Measurements from ENCODE around the gene OR10V1.
"Not testable (repeated sequence)": the region's sequence is repeated elsewhere in the genome, so short reads cannot be mapped to it uniquely, and the experiment has no call there.

OR10V1 gene

DNA sequence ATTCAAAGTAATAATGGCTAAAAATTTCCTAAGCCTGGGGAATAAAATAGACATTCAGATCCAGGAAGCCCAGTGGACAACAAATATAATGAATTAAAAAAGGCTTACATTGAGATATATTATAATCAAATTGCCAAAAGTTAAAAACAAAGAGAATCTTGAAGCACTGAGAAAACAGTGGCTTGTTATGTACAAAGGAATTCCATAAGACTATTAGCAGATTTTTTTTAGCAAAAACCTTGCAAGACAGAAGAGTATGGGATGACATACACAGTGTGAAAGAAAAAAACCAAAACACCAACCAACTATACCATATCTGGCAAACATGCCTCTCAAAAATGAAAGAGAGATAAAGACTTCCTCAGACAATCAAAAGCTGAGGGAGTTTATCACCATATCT lies 20.7 kb downstream of the OR10V1 start:
- Mint-ChIP-seq H3K27ac (no peak overlapping the region), H3K4me3 (no peak overlapping the region), H3K4me1 (ENCODE audit: low read depth) (no peaks in the 10 kb centered on the region), H3K36me3 (ENCODE audit: low read depth) (no peaks in the 10 kb centered on the region), H3K9me3 (peaks cover 15% of the 10 kb centered on the region), H3K27me3 (ENCODE audit: low read depth) (peaks cover 38% of the 10 kb centered on the region)

DNA sequence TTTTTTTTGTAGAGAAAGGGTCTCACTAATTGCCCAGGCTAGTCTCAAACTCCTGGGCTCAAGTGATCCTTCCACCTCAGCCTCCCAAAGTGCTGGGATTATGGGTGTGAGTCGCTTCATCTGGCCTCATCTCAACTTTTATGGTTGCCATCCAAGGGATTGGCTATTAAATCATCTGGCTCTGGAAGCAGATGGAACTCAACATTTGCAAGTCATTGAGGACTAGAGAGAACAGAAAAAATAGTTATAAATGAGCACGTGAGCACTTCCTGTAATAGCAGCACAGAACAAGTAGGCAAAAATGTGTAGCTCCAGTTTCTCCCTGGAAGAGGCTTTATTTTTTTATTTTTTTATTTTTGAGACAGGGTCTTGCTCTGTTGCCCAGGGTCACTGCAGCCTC lies 22.5 kb downstream of the OR10V1 start:
- no peaks in the 10 kb centered on the region for H3K36me3 Mint-ChIP-seq (ENCODE audit: low read depth)
- H3K4me1 Mint-ChIP-seq (ENCODE audit: low read depth) = no peaks in the 10 kb centered on the region
- peaks cover 15% of the 10 kb centered on the region for H3K9me3 Mint-ChIP-seq
- peaks cover 38% of the 10 kb centered on the region for H3K27me3 Mint-ChIP-seq (ENCODE audit: low read depth)
- H3K4me3 Mint-ChIP-seq = no peak overlapping the region
- H3K27ac Mint-ChIP-seq = no peak overlapping the region

GRCh38 chr11:59689015-59689414 lies 24.6 kb downstream of the OR10V1 start:
- Mint-ChIP-seq H3K36me3 (ENCODE audit: low read depth) (no peaks in the 10 kb centered on the region), H3K4me1 (ENCODE audit: low read depth) (no peaks in the 10 kb centered on the region), H3K9me3 (peaks cover 15% of the 10 kb centered on the region), H3K27me3 (ENCODE audit: low read depth) (peaks cover 41% of the 10 kb centered on the region), H3K27ac (no peak overlapping the region), H3K4me3 (no peak overlapping the region)

- not testable (repeated sequence) for H3K4me3 Mint-ChIP-seq; H3K27ac Mint-ChIP-seq; H3K36me3 Mint-ChIP-seq (ENCODE audit: low read depth); H3K4me1 Mint-ChIP-seq (ENCODE audit: low read depth); H3K9me3 Mint-ChIP-seq
- H3K27me3 Mint-ChIP-seq (ENCODE audit: low read depth) = peaks cover 30% of the 10 kb centered on the region
These were observed 32.4 kb downstream of the OR10V1 start for GRCh38 chr11:59681260-59681725.

GRCh38 chr11:59680287-59681154 lies 33.1 kb downstream of the OR10V1 start:
- Mint-ChIP-seq H3K36me3 (ENCODE audit: low read depth) (no peaks in the 10 kb centered on the region), H3K9me3 (no peaks in the 10 kb centered on the region), H3K4me3 (no peak overlapping the region), H3K27ac (no peak overlapping the region), H3K27me3 (ENCODE audit: low read depth) (peaks cover 22% of the 10 kb centered on the region), H3K4me1 (ENCODE audit: low read depth) (no peaks in the 10 kb centered on the region)

DNA sequence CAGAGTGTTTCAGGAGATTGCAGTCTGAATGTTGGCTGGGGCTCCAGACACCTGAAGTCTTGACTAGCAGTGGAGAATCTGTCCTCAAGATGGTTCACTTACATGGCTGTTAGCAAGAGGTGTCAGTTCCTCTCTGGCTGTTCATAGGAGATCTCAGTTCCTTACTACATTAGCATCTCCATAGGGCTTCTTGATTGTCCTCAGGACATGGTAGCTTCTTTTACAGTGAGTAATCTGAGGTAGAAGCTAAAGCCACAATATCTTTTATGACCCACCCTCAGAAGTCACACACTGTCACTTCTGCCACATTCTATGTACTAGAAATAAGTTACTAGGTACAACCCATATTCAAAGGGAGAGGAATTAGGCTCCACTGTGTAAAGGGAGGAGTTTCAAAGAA lies 34.3 kb downstream of the OR10V1 start:
- H3K27me3 Mint-ChIP-seq (ENCODE audit: low read depth) = peaks cover 15% of the 10 kb centered on the region
- no peaks in the 10 kb centered on the region for H3K4me1 Mint-ChIP-seq (ENCODE audit: low read depth)
- no peak overlapping the region for H3K27ac Mint-ChIP-seq
- H3K36me3 Mint-ChIP-seq (ENCODE audit: low read depth) = no peaks in the 10 kb centered on the region
- no peaks in the 10 kb centered on the region for H3K9me3 Mint-ChIP-seq
- H3K4me3 Mint-ChIP-seq = no peak overlapping the region

GRCh38 chr11:59678813-59679165 lies 34.9 kb downstream of the OR10V1 start:
- peaks cover 10% of the 10 kb centered on the region for H3K27me3 Mint-ChIP-seq (ENCODE audit: low read depth)

GRCh38 chr11:59678118-59678812 lies 35.4 kb downstream of the OR10V1 start:
- Mint-ChIP-seq H3K4me3 (no peak overlapping the region), H3K9me3 (no peaks in the 10 kb centered on the region), H3K36me3 (ENCODE audit: low read depth) (no peaks in the 10 kb centered on the region), H3K27me3 (ENCODE audit: low read depth) (peaks cover 4% of the 10 kb centered on the region), H3K4me1 (ENCODE audit: low read depth) (no peaks in the 10 kb centered on the region), H3K27ac (peak overlapping the region; percentile 6)

More at GRCh38 chr11:59678813-59679165, 34.9 kb downstream of the OR10V1 start:
- H3K9me3 Mint-ChIP-seq = no peaks in the 10 kb centered on the region
- H3K27ac Mint-ChIP-seq = no peak overlapping the region
- no peak overlapping the region for H3K4me3 Mint-ChIP-seq
- no peaks in the 10 kb centered on the region for H3K4me1 Mint-ChIP-seq (ENCODE audit: low read depth)
- H3K36me3 Mint-ChIP-seq (ENCODE audit: low read depth) = no peaks in the 10 kb centered on the region

DNA sequence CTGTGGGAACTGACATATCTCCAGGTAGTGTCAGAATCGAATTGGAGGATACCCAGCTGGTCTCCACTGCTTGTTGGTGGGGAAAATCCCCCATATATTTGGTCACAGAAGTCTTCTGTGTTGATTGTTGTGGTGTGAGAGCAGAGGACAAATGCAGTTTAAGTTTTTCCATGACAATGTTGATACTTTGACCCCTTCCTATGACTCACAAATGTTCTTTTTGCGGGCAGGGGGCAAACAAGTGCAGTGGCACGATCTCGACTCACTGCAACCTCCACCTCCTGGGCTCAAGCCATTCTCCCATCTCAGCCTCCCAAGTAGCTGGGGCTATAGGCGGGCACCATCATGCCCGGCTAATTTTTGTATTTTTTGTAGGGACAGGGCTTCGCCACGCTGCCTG lies 37.4 kb downstream of the OR10V1 start:
- H3K27ac Mint-ChIP-seq = no peak overlapping the region
- H3K9me3 Mint-ChIP-seq = no peaks in the 10 kb centered on the region
- no peaks in the 10 kb centered on the region for H3K27me3 Mint-ChIP-seq (ENCODE audit: low read depth)

DNA sequence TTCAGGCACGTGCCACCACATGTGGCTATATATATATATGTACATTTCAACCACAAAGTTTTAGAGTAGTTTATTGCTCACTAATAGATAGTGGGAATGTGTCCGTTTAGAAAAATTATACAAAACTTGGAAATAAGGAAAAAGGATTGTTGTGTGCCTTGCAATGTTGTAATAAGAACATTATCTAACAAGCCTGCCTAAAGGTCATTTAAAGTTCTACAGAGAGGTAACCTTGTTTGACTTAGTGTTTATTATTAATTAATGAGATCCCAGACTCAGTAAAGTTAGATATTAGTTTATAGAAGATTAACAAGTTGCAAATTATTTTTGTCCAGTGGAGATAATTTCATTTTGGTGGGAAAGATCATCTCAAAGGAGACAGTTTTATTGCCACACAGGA lies 39.4 kb downstream of the OR10V1 start:
- H3K4me1 Mint-ChIP-seq (ENCODE audit: low read depth) = peaks cover 6% of the 10 kb centered on the region
- H3K36me3 Mint-ChIP-seq (ENCODE audit: low read depth) = no peaks in the 10 kb centered on the region
- no peak overlapping the region for H3K4me3 Mint-ChIP-seq
- H3K27ac Mint-ChIP-seq = no peak overlapping the region
- H3K27me3 Mint-ChIP-seq (ENCODE audit: low read depth) = no peaks in the 10 kb centered on the region
- no peaks in the 10 kb centered on the region for H3K9me3 Mint-ChIP-seq

More for the DNA sequence above, 37.4 kb downstream of the OR10V1 start:
- H3K36me3 Mint-ChIP-seq (ENCODE audit: low read depth) = no peaks in the 10 kb centered on the region
- no peaks in the 10 kb centered on the region for H3K4me1 Mint-ChIP-seq (ENCODE audit: low read depth)
- no peak overlapping the region for H3K4me3 Mint-ChIP-seq

DNA sequence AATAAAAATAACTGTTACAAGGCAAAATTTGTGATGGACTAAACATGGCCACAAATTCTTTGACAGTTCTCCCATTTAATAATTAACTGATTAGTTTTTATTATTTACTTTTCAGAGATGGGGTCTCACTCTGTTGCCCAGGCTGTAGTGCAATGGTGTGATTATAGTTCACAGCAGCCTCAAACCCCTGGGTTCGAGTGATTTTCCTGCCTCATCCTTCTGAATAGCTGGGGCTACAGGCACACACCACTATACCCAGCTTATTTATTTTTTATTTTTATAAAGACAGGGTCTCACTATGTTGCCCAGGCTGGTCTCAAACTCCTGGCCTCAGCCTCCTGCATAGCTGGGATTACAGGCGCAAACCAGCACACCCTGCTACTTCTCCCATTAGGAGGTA lies 40.4 kb downstream of the OR10V1 start:
- Mint-ChIP-seq H3K36me3 (ENCODE audit: low read depth) (no peaks in the 10 kb centered on the region), H3K4me1 (ENCODE audit: low read depth) (peaks cover 6% of the 10 kb centered on the region), H3K27me3 (ENCODE audit: low read depth) (no peaks in the 10 kb centered on the region), H3K9me3 (no peaks in the 10 kb centered on the region), H3K4me3 (no peak overlapping the region), H3K27ac (no peak overlapping the region)

DNA sequence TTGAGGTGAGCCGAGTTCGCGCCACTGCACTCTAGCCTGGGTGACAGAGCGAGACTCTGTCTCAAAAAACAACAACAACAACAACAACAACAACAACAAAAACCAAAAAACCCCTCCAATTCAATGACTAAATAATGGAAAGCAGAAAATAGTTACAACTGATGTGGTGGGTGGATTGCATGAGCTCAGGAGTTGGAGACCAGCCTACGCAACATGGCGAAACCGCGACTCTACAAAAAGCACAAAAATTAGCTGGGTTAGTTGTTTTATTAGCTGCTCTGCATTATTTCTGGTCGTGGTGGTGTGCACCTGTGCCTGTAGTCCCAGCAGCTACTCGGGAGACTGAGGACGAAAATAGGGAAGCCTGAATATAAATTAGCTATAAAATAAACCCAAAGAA lies 42.2 kb downstream of the OR10V1 start:
- H3K9me3 Mint-ChIP-seq = no peaks in the 10 kb centered on the region
- H3K4me1 Mint-ChIP-seq (ENCODE audit: low read depth) = peaks cover 21% of the 10 kb centered on the region
- H3K4me3 Mint-ChIP-seq = no peak overlapping the region
- H3K27me3 Mint-ChIP-seq (ENCODE audit: low read depth) = no peaks in the 10 kb centered on the region
- H3K36me3 Mint-ChIP-seq (ENCODE audit: low read depth) = peaks cover 7% of the 10 kb centered on the region
- no peak overlapping the region for H3K27ac Mint-ChIP-seq

DNA sequence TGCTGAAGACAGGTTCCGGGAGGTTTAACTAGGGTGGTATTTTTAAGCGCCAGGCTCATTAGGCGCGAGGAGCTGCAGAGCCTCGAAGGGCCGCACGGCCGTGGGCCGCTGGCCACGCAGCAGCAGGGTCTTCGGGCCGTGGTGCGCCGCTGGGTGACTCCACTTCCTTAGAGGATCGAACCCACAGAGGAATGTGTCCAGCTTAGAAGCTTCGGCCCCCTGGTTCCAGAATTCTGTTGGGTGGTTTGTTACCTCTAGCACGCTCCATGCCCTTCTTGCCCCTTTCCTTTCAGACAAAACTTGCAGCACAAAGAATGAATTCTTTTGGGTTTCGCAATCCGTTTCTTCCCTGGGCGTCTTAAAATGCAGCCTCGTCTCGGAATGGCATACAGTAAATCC lies 44.0 kb downstream of the OR10V1 start:
- H3K4me3 Mint-ChIP-seq = peak overlapping the region; percentile 95
- H3K27me3 Mint-ChIP-seq (ENCODE audit: low read depth) = no peaks in the 10 kb centered on the region
- peaks cover 31% of the 10 kb centered on the region for H3K4me1 Mint-ChIP-seq (ENCODE audit: low read depth)
- peaks cover 16% of the 10 kb centered on the region for H3K36me3 Mint-ChIP-seq (ENCODE audit: low read depth)
- H3K9me3 Mint-ChIP-seq = no peaks in the 10 kb centered on the region
- H3K27ac Mint-ChIP-seq = peak overlapping the region; percentile 99

DNA sequence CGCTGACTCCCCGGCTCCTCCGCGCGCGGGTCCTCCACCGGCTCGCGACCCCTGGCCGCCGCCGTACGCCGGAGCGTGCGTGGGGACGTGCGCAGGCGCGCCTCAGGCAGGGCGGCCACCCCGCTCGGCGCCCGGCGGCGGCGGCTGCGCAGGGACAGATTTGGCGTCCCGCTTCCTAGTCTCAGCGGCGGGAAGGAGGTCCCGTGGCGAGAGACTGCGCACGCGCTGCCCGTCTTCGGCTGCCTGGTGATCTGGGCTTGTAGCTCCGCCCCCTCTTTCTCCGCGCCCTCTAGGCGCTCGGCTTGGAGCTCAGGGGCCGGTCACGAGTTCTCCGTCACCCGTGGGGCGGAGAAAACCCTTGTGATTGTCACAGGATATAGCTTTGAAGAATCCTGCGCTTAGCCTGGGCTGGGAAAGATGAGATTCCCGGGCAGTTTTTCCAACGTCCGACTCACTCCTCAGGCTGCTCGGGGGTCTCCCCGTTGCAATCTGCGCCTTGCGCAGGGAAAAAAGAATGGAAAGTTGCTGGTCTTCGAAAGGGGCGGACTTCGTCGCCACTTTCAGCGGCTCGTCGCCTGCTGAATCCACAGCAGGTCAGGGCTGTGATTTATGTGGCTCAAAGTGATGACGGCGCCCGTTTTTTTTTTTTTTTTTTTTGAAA lies 44.6 kb downstream of the OR10V1 start, which contains the start of gene PATL1:
PATL1 (minus strand) TSS at position 88 of the 661 bp plus-strand sequence. CDS start 142 bp downstream, outside the sequence.
- Mint-ChIP-seq H3K4me3 (peak within 1 kb of the TSS; percentile 95), H3K9me3 (no peaks in the 10 kb centered on the region), H3K27me3 (ENCODE audit: low read depth) (no peaks in the 10 kb centered on the region), H3K36me3 (ENCODE audit: low read depth) (peaks cover 18% of the 10 kb centered on the region), H3K4me1 (ENCODE audit: low read depth) (peaks cover 33% of the 10 kb centered on the region), H3K27ac (peak within 1 kb of the TSS; percentile 99)
